NCI-H1436 (cell line): ENCODE measurements around the gene CPLX3.

Experiments used
- DNase-seq: peaks from one replicate; lab custom pipeline; 2025; lab: John Stamatoyannopoulos, UW

The CPLX3 gene

GRCh38 chr15:74844319-74845207 is 18.1 kb downstream of the CPLX3 start:
- DNase-seq: no peak

- DNase-seq: no peak
These were observed 18.8 kb downstream of the CPLX3 start for GRCh38 chr15:74845208-74845568.

GRCh38 chr15:74845581-74845980 is 19.2 kb downstream of the CPLX3 start:
- no peak for DNase-seq

- no peak for DNase-seq
These were observed 21.0 kb downstream of the CPLX3 start for GRCh38 chr15:74847432-74847831.

GRCh38 chr15:74850393-74850792 is 24.0 kb downstream of the CPLX3 start:
- DNase-seq: no peak

- DNase-seq: no peak
These were observed 25.5 kb downstream of the CPLX3 start for GRCh38 chr15:74851960-74852359.

- DNase-seq: no peak
These were observed 28.1 kb downstream of the CPLX3 start for GRCh38 chr15:74854453-74855022.

GRCh38 chr15:74855857-74856256 is 29.4 kb downstream of the CPLX3 start:
- no peak for DNase-seq

- DNase-seq: no peak
These were observed 30.1 kb downstream of the CPLX3 start for GRCh38 chr15:74856537-74856936.

- DNase-seq: no peak
These were observed 30.7 kb downstream of the CPLX3 start for GRCh38 chr15:74857082-74857655.

- no peak for DNase-seq
These were observed 31.4 kb downstream of the CPLX3 start for GRCh38 chr15:74857671-74858368.

- no peak for DNase-seq
These were observed 31.9 kb downstream of the CPLX3 start for GRCh38 chr15:74858369-74858740.

GRCh38 chr15:74863239-74864056 is 37.0 kb downstream of the CPLX3 start:
- DNase-seq: no peak

GRCh38 chr15:74864296-74864695 is 37.9 kb downstream of the CPLX3 start:
- DNase-seq: no peak

- no peak for DNase-seq
These were observed 38.9 kb downstream of the CPLX3 start for GRCh38 chr15:74865316-74865715.

- no peak for DNase-seq
These were observed 39.7 kb downstream of the CPLX3 start for GRCh38 chr15:74866090-74866489.

- DNase-seq: no peak
These were observed 41.1 kb downstream of the CPLX3 start for GRCh38 chr15:74867466-74868038.

GRCh38 chr15:74868059-74868458 is 41.6 kb downstream of the CPLX3 start:
- no peak for DNase-seq

GRCh38 chr15:74869372-74869725 is 42.9 kb downstream of the CPLX3 start:
- no peak for DNase-seq

GRCh38 chr15:74869726-74870407 is 43.4 kb downstream of the CPLX3 start:
- DNase-seq: no peak
